SK-N-SH (cell line): ENCODE data around the gene MEGF10. TPM values are rescaled to one million over a fixed set of nuclear protein-coding genes. Genes with fewer than 3 reads are reported as not detected.

Experiments
- CTCF ChIA-PET: fragments of 300-600, 350-600 bp; formaldehyde crosslinking; extraction: SDS; loops from one replicate; lab custom pipeline; 2021; lab: Yijun Ruan, JAX
- POLR2A ChIA-PET: fragments of 350-600 bp; sonication (Branson Sonifier 250); formaldehyde crosslinking; extraction: SDS; loops from one replicate; lab custom pipeline; 2020; ENCODE audit warnings: antibody characterized with exemption, inconsistent platforms; lab: Yijun Ruan, JAX
- DNase-seq: peaks from one replicate; pipeline ENCODE4 v3.0.0; 2012
- H2AFZ ChIP-seq: fragments of 200-600 bp; sonication (generic); 2 replicates; pipeline ENCODE4 v1.8.1; 2016; ENCODE audit warnings: antibody characterized with exemption, mild to moderate bottlenecking, low read depth
- H3F3A ChIP-seq: fragments of 200-600 bp; sonication (generic); replicated peaks from 2 replicates; pipeline ENCODE3; 2016; ENCODE audit warnings: antibody characterized with exemption, mild to moderate bottlenecking; ENCODE audit not compliant: insufficient read depth
- H3K27ac ChIP-seq, 2 experiments: fragments of 200-500 bp in 1 of 2; fragments of 200-600 bp in 1 of 2; sonication (Bioruptor generic) in 1 of 2; sonication (generic), shearing (Covaris generic) in 1 of 2; 2 replicates each; pipeline versions ENCODE4 v1.5.1 to v1.6.1; 2014 to 2016; ENCODE audit warnings: low read depth in 2 of 2, inconsistent platforms in 1 of 2, low read length in 1 of 2, mild to moderate bottlenecking in 1 of 2, mixed read lengths in 1 of 2
- H3K27me3 ChIP-seq: fragments of 200-600 bp; sonication (generic), shearing (Covaris generic); 2 replicates; pipeline ENCODE4 v1.6.1; 2016; ENCODE audit warnings: mixed run types; ENCODE audit not compliant: insufficient read depth
- H3K36me3 ChIP-seq, 2 experiments: fragments of 200-500 bp in 1 of 2; fragments of 200-600 bp in 1 of 2; sonication (Bioruptor generic) in 1 of 2; sonication (generic) in 1 of 2; replicated peaks in 1 of 2; 2 replicates each; pipeline versions ENCODE3 to v1.5.1; 2014 to 2016; ENCODE audit warnings: low read length in 1 of 2, mild to moderate bottlenecking in 1 of 2; ENCODE audit not compliant: insufficient read depth in 2 of 2, control insufficient read depth in 1 of 2
- H3K4me1 ChIP-seq, 2 experiments: fragments of 200-500 bp in 1 of 2; fragments of 200-600 bp in 1 of 2; sonication (Bioruptor generic) in 1 of 2; sonication (generic), shearing (Covaris generic) in 1 of 2; 2 replicates each; pipeline versions ENCODE4 v1.5.1 to v1.6.1; 2014 to 2016; ENCODE audit warnings: low read depth in 1 of 2, low read length in 1 of 2, mixed run types in 1 of 2; ENCODE audit not compliant: insufficient read depth in 2 of 2, control insufficient read depth in 1 of 2
- H3K4me2 ChIP-seq: fragments of 200-600 bp; sonication (generic), shearing (Covaris generic); 2 replicates; pipeline ENCODE4 v1.6.1; 2017; ENCODE audit warnings: mixed run types
- H3K4me3 ChIP-seq, 2 experiments: fragments of 200-500 bp in 1 of 2; fragments of 200-600 bp in 1 of 2; sonication (Bioruptor generic) in 1 of 2; sonication (generic), shearing (Covaris generic) in 1 of 2; 2 replicates each; pipeline versions ENCODE4 v1.5.1 to v1.8.1; 2014 to 2016; ENCODE audit warnings: low read depth in 2 of 2, inconsistent platforms in 1 of 2, low read length in 1 of 2, mild to moderate bottlenecking in 1 of 2, mixed read lengths in 1 of 2, moderate library complexity in 1 of 2
- H3K79me2 ChIP-seq: fragments of 200-600 bp; sonication (generic); 2 replicates; pipeline ENCODE4 v1.8.1; 2017; ENCODE audit warnings: mild to moderate bottlenecking; ENCODE audit not compliant: insufficient read depth
- H3K9ac ChIP-seq: fragments of 200-600 bp; sonication (generic); 2 replicates; pipeline ENCODE4 v1.6.1; 2017; ENCODE audit warnings: mixed run types
- H3K9me2 ChIP-seq: fragments of 200-600 bp; sonication (generic); 2 replicates; pipeline ENCODE4 v1.6.1; 2017; ENCODE audit warnings: mixed run types
- H3K9me3 ChIP-seq: fragments of 200-600 bp; sonication (generic); 2 replicates; pipeline ENCODE4 v1.6.1; 2017; ENCODE audit warnings: mixed run types, mild to moderate bottlenecking, moderate library complexity
- H4K20me1 ChIP-seq: fragments of 200-600 bp; sonication (generic); 2 replicates; pipeline ENCODE4 v1.6.1; 2017; ENCODE audit warnings: mild to moderate bottlenecking, mixed run types; ENCODE audit not compliant: insufficient read depth
- CHD2 ChIP-seq: fragments of 150-350 bp; IDR thresholded peaks from 2 replicates; pipeline ENCODE4 v1.6.1; 2018; ENCODE audit warnings: low read length; ENCODE audit not compliant: partially characterized antibody
- CTCF ChIP-seq: fragments of 200-600 bp; sonication (generic); IDR thresholded peaks from 2 replicates; pipeline ENCODE4 v1.6.1; 2017; ENCODE audit warnings: antibody characterized with exemption, mild to moderate bottlenecking, moderate library complexity
- EP300 ChIP-seq, 2 experiments: IDR thresholded peaks; 2 replicates each; pipeline versions ENCODE4 v1.4.0 to v1.6.1; 2012; ENCODE audit warnings: borderline replicate concordance in 1 of 2, low read depth in 1 of 2, low read length in 1 of 2
- FOSL2 ChIP-seq: IDR thresholded peaks from 2 replicates; pipeline ENCODE4 v1.4.0; 2012; ENCODE audit warnings: low read depth, mild to moderate bottlenecking, moderate library complexity, borderline replicate concordance
- FOXM1 ChIP-seq: IDR thresholded peaks from 2 replicates; pipeline ENCODE4 v1.4.0; 2012; ENCODE audit warnings: low read depth, mild to moderate bottlenecking
- GABPA ChIP-seq: IDR thresholded peaks from 2 replicates; pipeline ENCODE4 v1.4.0; 2012; ENCODE audit warnings: low read depth, mild to moderate bottlenecking
- MXI1 ChIP-seq: IDR thresholded peaks from 2 replicates; pipeline ENCODE4 v1.6.1; 2012; ENCODE audit warnings: mild to moderate bottlenecking, low read depth, low read length, improper control_type of control experiment
- NFIC ChIP-seq: IDR thresholded peaks from 2 replicates; pipeline ENCODE4 v1.4.0; 2012; ENCODE audit warnings: borderline replicate concordance
- RCOR1 ChIP-seq: fragments of 150-350 bp; IDR thresholded peaks from 2 replicates; pipeline ENCODE4 v1.6.1; 2017; ENCODE audit warnings: antibody characterized with exemption, low read length
- RXRA ChIP-seq: IDR thresholded peaks from 2 replicates; pipeline ENCODE4 v1.4.0; 2012; ENCODE audit warnings: low read depth, mild to moderate bottlenecking, borderline replicate concordance
- TAF1 ChIP-seq: IDR thresholded peaks from 2 replicates; pipeline ENCODE4 v1.6.1; 2012; ENCODE audit warnings: low read depth, mild to moderate bottlenecking, low read length, moderate library complexity, borderline replicate concordance
- TCF12 ChIP-seq: IDR thresholded peaks from 2 replicates; pipeline ENCODE4 v1.4.0; 2012
- WGBS: methylation state at CpG from one replicate; pipeline ENCODE4 v1.1.6; 2017; ENCODE audit warnings: low lambda C conversion rate; 5-methylcytosine and 5-hydroxymethylcytosine counted together
- polyA plus RNA-seq, 3 experiments: library from polyadenylated mRNA; depleted of rRNA; stranded (reverse); fragments of >200 nt; gene quantifications; 2 replicates each; pipeline ENCODE4 v1.2.3, GENCODE V29; 2012
- TF ChIP-seq, protein P1 (sequence below): IDR thresholded peaks from 2 replicates; pipeline ENCODE4 v1.4.0; 2012; ENCODE audit warnings: low read depth, borderline replicate concordance
- TF ChIP-seq, protein P2 (sequence below): IDR thresholded peaks from 2 replicates; pipeline ENCODE4 v1.4.0; 2012; ENCODE audit warnings: low read depth, borderline replicate concordance

Gene MEGF10
- polyA plus RNA-seq, 1 of the 3 experiments (the other 2 are of a cell fraction): 1.1 TPM

GRCh38 chr5:127410959-127411358 is 120.4 kb downstream of the MEGF10 start (continued):
- TF ChIP-seq, protein P1, sequence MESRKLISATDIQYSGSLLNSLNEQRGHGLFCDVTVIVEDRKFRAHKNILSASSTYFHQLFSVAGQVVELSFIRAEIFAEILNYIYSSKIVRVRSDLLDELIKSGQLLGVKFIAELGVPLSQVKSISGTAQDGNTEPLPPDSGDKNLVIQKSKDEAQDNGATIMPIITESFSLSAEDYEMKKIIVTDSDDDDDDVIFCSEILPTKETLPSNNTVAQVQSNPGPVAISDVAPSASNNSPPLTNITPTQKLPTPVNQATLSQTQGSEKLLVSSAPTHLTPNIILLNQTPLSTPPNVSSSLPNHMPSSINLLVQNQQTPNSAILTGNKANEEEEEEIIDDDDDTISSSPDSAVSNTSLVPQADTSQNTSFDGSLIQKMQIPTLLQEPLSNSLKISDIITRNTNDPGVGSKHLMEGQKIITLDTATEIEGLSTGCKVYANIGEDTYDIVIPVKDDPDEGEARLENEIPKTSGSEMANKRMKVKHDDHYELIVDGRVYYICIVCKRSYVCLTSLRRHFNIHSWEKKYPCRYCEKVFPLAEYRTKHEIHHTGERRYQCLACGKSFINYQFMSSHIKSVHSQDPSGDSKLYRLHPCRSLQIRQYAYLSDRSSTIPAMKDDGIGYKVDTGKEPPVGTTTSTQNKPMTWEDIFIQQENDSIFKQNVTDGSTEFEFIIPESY: no peak
- TF ChIP-seq EP300 (IDR thresholded peaks at IDR 0.05; ENCODE audit: borderline replicate concordance in 1 of 2, low read depth in 1 of 2, low read length in 1 of 2) (no peak), FOSL2 (no peak)

DNA sequence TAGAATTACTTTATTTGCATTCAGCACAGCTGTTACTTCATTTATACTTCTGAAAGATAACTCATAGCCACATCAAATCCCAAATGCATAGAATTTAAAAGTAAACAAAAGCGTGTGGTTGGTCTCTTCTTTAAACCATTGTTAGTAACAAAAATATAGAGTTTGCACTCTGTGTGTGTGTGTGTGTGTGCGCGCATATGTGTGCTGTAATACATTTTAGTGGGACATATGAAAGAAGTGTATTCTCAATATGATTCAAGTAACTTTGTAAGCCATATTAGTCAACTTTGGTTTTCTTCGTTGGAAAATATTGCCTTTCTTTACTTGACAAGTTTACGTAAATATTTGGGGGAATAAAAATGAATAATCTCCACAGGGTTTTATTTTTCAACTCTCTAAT is 120.8 kb downstream of the MEGF10 start:
- Histone ChIP-seq H3K4me3 (no peak overlapping the region), H3K9me2 (no peaks in the 10 kb centered on the region), H3K27ac (no peak overlapping the region), H3K9me3 (no peaks in the 10 kb centered on the region), H3F3A (no peaks in the 10 kb centered on the region), H3K9ac (no peak overlapping the region), H3K4me1 (no peaks in the 10 kb centered on the region; a peak in 2 of 4 replicates), H2AFZ (no peak overlapping the region), H3K79me2 (no peaks in the 10 kb centered on the region), H3K27me3 (no peaks in the 10 kb centered on the region), H4K20me1 (no peaks in the 10 kb centered on the region), H3K36me3 (no peaks in the 10 kb centered on the region), H3K4me2 (no peak overlapping the region)
- whole genome bisulfite sequencing: 89% methylated on average over 5 of the region's 5 CpGs
- no peak for DNase-seq
- POLR2A ChIA-PET: no interaction called here
- TF ChIP-seq CHD2 (no peak), TAF1 (no peak), GABPA (no peak), NFIC (no peak), TCF12 (no peak), RCOR1 (no peak), MXI1 (no peak), RXRA (no peak), FOXM1 (no peak), CTCF (no peak)
- TF ChIP-seq, protein P2, sequence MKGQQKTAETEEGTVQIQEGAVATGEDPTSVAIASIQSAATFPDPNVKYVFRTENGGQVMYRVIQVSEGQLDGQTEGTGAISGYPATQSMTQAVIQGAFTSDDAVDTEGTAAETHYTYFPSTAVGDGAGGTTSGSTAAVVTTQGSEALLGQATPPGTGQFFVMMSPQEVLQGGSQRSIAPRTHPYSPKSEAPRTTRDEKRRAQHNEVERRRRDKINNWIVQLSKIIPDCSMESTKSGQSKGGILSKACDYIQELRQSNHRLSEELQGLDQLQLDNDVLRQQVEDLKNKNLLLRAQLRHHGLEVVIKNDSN: no peak
- CTCF ChIA-PET: interaction anchor here (1.5 kb wide), 2 partner anchors 21 to 122 kb away, joined by 3 to 4 read pairs; no protein-coding TSS in a partner anchor
